HFFc6 (cell line): ENCODE data around the gene MRGPRX3. TPM values are rescaled to one million over a fixed set of nuclear protein-coding genes. Genes with fewer than 3 reads are reported as not detected.

ENCODE experiments used
- DNase-seq: peaks from one replicate; pipeline ENCODE4 v3.0.0-alpha.2; 2018
- H3K27ac Mint-ChIP-seq: 2 replicates; pipeline ENCODE4 v1.8.0; 2020; ENCODE audit warnings: mild to moderate bottlenecking, mixed read lengths
- H3K27me3 Mint-ChIP-seq: 2 replicates; pipeline ENCODE4 v1.8.0; 2021; ENCODE audit warnings: mild to moderate bottlenecking, moderate library complexity, mixed read lengths; ENCODE audit not compliant: insufficient read depth
- H3K36me3 Mint-ChIP-seq: 2 replicates; pipeline ENCODE4 v1.8.0; 2021; ENCODE audit warnings: low read depth, mixed read lengths
- H3K4me1 Mint-ChIP-seq: 2 replicates; pipeline ENCODE4 v1.8.0; 2020; ENCODE audit warnings: low read depth, mixed read lengths
- H3K4me3 Mint-ChIP-seq: 2 replicates; pipeline ENCODE4 v1.8.0; 2020; ENCODE audit warnings: mild to moderate bottlenecking, moderate library complexity, mixed read lengths
- H3K9me3 Mint-ChIP-seq: 2 replicates; pipeline ENCODE4 v1.8.0; 2020; ENCODE audit warnings: mild to moderate bottlenecking, mixed read lengths
- long read RNA-seq: library from polyadenylated mRNA; unstranded; transcript quantifications from one replicate; pipeline ENCODE4 v2.0.0, GENCODE V29; 2019
- total RNA-seq, 6 experiments: library from RNA; stranded (reverse); fragmentation: NEBNext Ultra II Directional; extraction: Animal tissue kit (Norgen Biotek cat#: 25700); gene quantifications; 2 replicates in 1 of 6; 3 replicates in 5 of 6; pipeline ENCODE4 v1.2.3, GENCODE V29; 2021
- TF ChIP-seq, protein P1 (sequence below): fragments of 200-600 bp; sonication (generic); IDR thresholded peaks from 2 replicates; pipeline ENCODE4 v1.5.0; 2021; ENCODE audit warnings: antibody characterized with exemption, mild to moderate bottlenecking

MRGPRX3 gene
- total RNA-seq: not detected
- long read RNA-seq: 0 reads

DNA sequence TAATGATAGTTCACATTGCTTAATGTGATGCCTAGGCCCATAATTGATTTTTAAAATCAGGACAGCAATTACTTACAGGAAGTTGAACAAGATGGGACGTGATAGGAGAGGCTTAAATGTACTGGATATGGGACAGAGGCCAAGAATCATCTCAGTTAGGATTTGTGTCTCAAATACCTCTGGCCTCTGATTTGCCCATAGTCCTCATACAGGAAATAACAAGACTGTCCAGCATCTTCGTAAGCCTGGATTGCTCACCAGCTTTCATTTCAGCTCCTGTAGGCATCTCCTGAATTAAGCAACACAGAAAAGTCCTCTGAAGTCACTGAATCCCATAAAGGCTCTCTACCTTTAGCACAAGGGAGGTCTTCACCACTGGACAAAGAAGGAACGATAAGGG, at the start of gene MRGPRX3:
TSS of gene MRGPRX3 (plus strand) at position 231 of the 400 bp plus-strand sequence. CDS start 4,632 bp downstream, outside the sequence.
- Mint-ChIP-seq H3K27ac (no peak within 1 kb of the TSS), H3K4me3 (no peak within 1 kb of the TSS), H3K4me1 (no peaks in the 10 kb centered on the region), H3K36me3 (no peaks in the 10 kb centered on the region), H3K9me3 (no peaks in the 10 kb centered on the region), H3K27me3 (peaks cover 23% of the 10 kb centered on the region; the same call in 1 of the 2 replicates)
- TF ChIP-seq, protein P1, sequence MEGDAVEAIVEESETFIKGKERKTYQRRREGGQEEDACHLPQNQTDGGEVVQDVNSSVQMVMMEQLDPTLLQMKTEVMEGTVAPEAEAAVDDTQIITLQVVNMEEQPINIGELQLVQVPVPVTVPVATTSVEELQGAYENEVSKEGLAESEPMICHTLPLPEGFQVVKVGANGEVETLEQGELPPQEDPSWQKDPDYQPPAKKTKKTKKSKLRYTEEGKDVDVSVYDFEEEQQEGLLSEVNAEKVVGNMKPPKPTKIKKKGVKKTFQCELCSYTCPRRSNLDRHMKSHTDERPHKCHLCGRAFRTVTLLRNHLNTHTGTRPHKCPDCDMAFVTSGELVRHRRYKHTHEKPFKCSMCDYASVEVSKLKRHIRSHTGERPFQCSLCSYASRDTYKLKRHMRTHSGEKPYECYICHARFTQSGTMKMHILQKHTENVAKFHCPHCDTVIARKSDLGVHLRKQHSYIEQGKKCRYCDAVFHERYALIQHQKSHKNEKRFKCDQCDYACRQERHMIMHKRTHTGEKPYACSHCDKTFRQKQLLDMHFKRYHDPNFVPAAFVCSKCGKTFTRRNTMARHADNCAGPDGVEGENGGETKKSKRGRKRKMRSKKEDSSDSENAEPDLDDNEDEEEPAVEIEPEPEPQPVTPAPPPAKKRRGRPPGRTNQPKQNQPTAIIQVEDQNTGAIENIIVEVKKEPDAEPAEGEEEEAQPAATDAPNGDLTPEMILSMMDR: no peak
- peak; percentile 6 for DNase-seq

DNA sequence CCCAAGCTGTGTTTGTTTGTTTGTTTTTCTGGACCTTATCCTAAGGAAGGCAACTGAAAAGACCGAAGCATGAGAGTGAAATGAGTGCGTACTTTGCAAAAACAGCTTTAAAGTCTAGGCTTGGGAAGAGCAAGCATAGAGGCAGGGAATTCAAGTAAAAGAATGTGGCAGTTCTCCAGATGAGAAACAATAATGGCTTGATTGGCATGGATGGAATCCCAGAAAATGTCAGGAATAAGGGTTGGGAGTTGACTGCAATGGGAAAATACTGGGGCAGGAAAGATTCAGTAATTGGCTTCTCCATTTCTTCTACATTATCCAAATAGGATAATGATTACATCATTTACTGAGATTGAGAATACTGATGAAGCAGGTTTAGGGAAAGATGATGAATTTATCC, 44.0 kb upstream of the MRGPRX3 start:
- peaks cover 22% of the 10 kb centered on the region for H3K4me1 Mint-ChIP-seq
- H3K9me3 Mint-ChIP-seq: no peaks in the 10 kb centered on the region
- peaks cover 24% of the 10 kb centered on the region for H3K36me3 Mint-ChIP-seq
- no peak for DNase-seq
- TF ChIP-seq, protein P1: no peak
- H3K27ac Mint-ChIP-seq: no peak overlapping the region
- no peak overlapping the region for H3K4me3 Mint-ChIP-seq
- H3K27me3 Mint-ChIP-seq: no peaks in the 10 kb centered on the region

DNA sequence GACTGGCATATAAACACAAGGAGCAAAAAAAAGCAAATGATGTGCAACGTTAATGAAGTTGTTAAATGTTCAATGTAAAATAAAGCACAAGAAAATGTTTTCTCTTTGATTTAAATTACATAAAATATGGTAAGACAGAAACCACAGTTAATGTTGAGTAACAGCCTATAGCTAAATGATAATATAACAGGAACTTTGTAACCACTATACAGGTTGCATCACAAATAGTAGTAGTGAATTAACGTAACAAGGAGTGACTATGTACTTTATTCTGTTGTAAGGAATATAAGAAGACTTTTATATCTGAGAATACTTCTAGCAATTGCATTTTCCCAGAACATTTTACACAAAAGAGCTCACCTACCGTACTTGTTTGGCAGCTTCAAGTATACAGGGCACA, 43.4 kb upstream of the MRGPRX3 start:
- H3K9me3 Mint-ChIP-seq: no peaks in the 10 kb centered on the region
- DNase-seq: no peak
- H3K4me3 Mint-ChIP-seq: no peak overlapping the region
- TF ChIP-seq, protein P1: no peak
- peaks cover 21% of the 10 kb centered on the region for H3K4me1 Mint-ChIP-seq
- H3K36me3 Mint-ChIP-seq: peaks cover 30% of the 10 kb centered on the region
- H3K27ac Mint-ChIP-seq: no peak overlapping the region
- H3K27me3 Mint-ChIP-seq: no peaks in the 10 kb centered on the region

DNA sequence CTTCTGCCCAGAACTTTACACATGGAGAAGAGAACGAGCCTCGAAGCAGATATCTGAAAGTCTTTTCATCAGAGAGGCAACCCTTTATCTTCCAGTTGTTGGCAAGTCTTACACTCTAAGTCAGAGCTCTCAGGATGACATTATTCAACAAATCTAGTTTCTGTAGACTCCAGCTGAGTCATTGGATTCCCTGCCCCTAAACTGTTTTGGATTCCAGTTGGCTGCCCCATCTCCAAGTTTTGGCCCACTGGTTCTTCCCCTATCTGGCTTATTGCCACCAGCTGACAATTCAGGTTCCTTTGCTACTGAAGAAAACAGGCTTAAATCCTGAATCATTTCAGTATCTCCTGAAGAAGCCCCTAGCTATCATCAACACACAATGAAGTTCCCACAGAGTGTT, 40.6 kb upstream of the MRGPRX3 start:
- Mint-ChIP-seq H3K9me3 (no peaks in the 10 kb centered on the region), H3K27me3 (no peaks in the 10 kb centered on the region), H3K4me3 (no peak overlapping the region), H3K4me1 (peaks cover 14% of the 10 kb centered on the region; the same call in 1 of the 2 replicates), H3K36me3 (peaks cover 33% of the 10 kb centered on the region), H3K27ac (no peak overlapping the region; the same call in 1 of the 2 replicates)
- TF ChIP-seq, protein P1: no peak
- DNase-seq: peak; percentile 5

DNA sequence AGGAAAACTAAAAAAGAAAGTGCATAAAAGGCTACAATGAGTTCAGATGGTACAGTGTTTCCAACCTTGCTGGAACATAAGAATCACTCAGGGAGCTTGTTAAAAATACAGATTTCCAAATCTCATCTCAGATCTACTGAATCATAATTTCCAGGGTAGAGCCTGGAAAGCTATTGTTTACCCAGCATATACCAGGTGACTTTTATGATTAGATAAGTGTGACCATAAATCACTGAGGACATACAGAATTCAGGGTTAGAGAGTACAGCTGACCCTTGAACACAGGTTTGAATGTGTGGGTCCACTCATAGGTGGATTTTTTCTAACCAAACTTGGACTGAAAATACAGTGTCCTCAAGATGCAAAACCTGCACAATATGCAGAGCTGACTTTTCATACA, 38.4 kb upstream of the MRGPRX3 start:
- H3K4me1 Mint-ChIP-seq: peaks cover 6% of the 10 kb centered on the region; the same call in 1 of the 2 replicates
- H3K27me3 Mint-ChIP-seq: no peaks in the 10 kb centered on the region
- no peaks in the 10 kb centered on the region for H3K9me3 Mint-ChIP-seq
- TF ChIP-seq, protein P1: no peak
- no peak for DNase-seq
- H3K36me3 Mint-ChIP-seq: peaks cover 33% of the 10 kb centered on the region
- no peak overlapping the region for H3K27ac Mint-ChIP-seq
- H3K4me3 Mint-ChIP-seq: no peak overlapping the region
